Right lung (tissue), 5 donors: ENCODE results near the gene RTN4. TPM values are rescaled to one million over a fixed set of nuclear protein-coding genes. Genes with fewer than 3 reads are reported as not detected.

Source experiments
- DNase-seq, 2 donors: peaks; one replicate each; pipeline ENCODE4 v3.0.0-alpha.2; 2013
- polyA plus RNA-seq, 5 donors: library from polyadenylated mRNA; unstranded; fragments of 120-200 nt; gene quantifications; one replicate each; pipeline versions ENCODE4 v1.2.1 to v1.2.3, GENCODE V29; 2013; ENCODE audit warnings: inconsistent platforms in 1 of 5, low replicate concordance in 1 of 5; ENCODE audit not compliant: insufficient read length in 5 of 5, insufficient read depth in 1 of 5

The RTN4 gene
- polyA plus RNA-seq, 5 donors = 175 to 207 (median 195) TPM

GRCh38 chr2:54925022-54925421, 125.2 kb downstream of the RTN4 start:
- DNase-seq = no peak

GRCh38 chr2:54924121-54924520, 126.1 kb downstream of the RTN4 start:
- DNase-seq = no peak

Other genes starting within 250 kb of the RTN4 start
- gene CLHC1, start 181.8 kb upstream of the RTN4 start, polyA plus RNA-seq = 10 to 100 TPM; 27.4 to 48.1 (median 32.9) TPM
- gene RPS27A, start 182.2 kb upstream of the RTN4 start, polyA plus RNA-seq = 1,000 to 10,000 TPM; 2,184 to 2,629 (median 2,272) TPM
- 10 to 100 TPM; 24.3 to 39.9 (median 33.2) TPM for gene MTIF2, start 218.8 kb upstream of the RTN4 start, polyA plus RNA-seq